H9 (cell line): ENCODE data around the gene LPCAT3. TPM values are rescaled to one million over a fixed set of nuclear protein-coding genes. Genes with fewer than 3 reads are reported as not detected.

Experiments
- DNase-seq: peaks from one replicate; pipeline ENCODE4 v3.0.0-alpha.2; 2017
- H2AFZ ChIP-seq: one replicate; pipeline ENCODE4 v1.6.1; 2013; ENCODE audit warnings: mild to moderate bottlenecking, low read length, control low read depth, moderate library complexity
- H2AK5ac ChIP-seq: 2 replicates; pipeline ENCODE4 v1.6.1; 2013; ENCODE audit warnings: low read length, control low read depth, mixed read lengths; ENCODE audit not compliant: insufficient read length
- H2BK120ac ChIP-seq: one replicate; pipeline ENCODE4 v1.6.1; 2013; ENCODE audit warnings: low read depth, mild to moderate bottlenecking, low read length, control low read depth, inconsistent platforms; ENCODE audit not compliant: poor library complexity, severe bottlenecking
- H2BK12ac ChIP-seq: 2 replicates; pipeline ENCODE4 v1.6.1; 2013; ENCODE audit warnings: low read length, control low read depth, mixed read lengths, low read depth; ENCODE audit not compliant: insufficient read length
- H2BK15ac ChIP-seq: 2 replicates; pipeline ENCODE4 v1.6.1; 2013; ENCODE audit warnings: low read depth, low read length, control low read depth
- H2BK20ac ChIP-seq: one replicate; pipeline ENCODE4 v1.6.1; 2013; ENCODE audit warnings: low read depth, mild to moderate bottlenecking, low read length, control low read depth, inconsistent platforms; ENCODE audit not compliant: poor library complexity, severe bottlenecking
- H2BK5ac ChIP-seq: 2 replicates; pipeline ENCODE4 v1.6.1; 2013; ENCODE audit warnings: low read length, control low read depth, mixed read lengths; ENCODE audit not compliant: insufficient read length
- H3K14ac ChIP-seq: 2 replicates; pipeline ENCODE4 v1.6.1; 2013; ENCODE audit warnings: low read length, control low read depth; ENCODE audit not compliant: insufficient read depth
- H3K18ac ChIP-seq: 2 replicates; pipeline ENCODE4 v1.6.1; 2013; ENCODE audit warnings: low read depth, mild to moderate bottlenecking, mixed read lengths, low read length, control low read depth; ENCODE audit not compliant: insufficient read length
- H3K23ac ChIP-seq: 2 replicates; pipeline ENCODE4 v1.6.1; 2013; ENCODE audit warnings: low read length, control low read depth, mixed read lengths, low read depth; ENCODE audit not compliant: insufficient read length
- H3K23me2 ChIP-seq: 2 replicates; pipeline ENCODE4 v1.6.1; 2013; ENCODE audit warnings: low read depth, mild to moderate bottlenecking, mixed read lengths, low read length, control low read depth; ENCODE audit not compliant: insufficient read length, poor library complexity, severe bottlenecking
- H3K27ac ChIP-seq: 2 replicates; pipeline ENCODE4 v1.5.1; 2013; ENCODE audit warnings: low read length, control low read depth, mixed read lengths, low read depth; ENCODE audit not compliant: insufficient read length
- H3K27me3 ChIP-seq: 2 replicates; pipeline ENCODE4 v1.6.1; 2013; ENCODE audit warnings: low read length, control low read depth, inconsistent platforms; ENCODE audit not compliant: insufficient read depth
- H3K4ac ChIP-seq: 2 replicates; pipeline ENCODE4 v1.6.1; 2013; ENCODE audit warnings: low read depth, mild to moderate bottlenecking, control low read depth, inconsistent platforms, low read length, moderate library complexity
- H3K4me1 ChIP-seq: 2 replicates; pipeline ENCODE4 v1.6.1; 2013; ENCODE audit warnings: low read length, control low read depth, inconsistent platforms; ENCODE audit not compliant: insufficient read depth
- H3K4me2 ChIP-seq: 2 replicates; pipeline ENCODE4 v1.6.1; 2013; ENCODE audit warnings: low read length, control low read depth, mixed read lengths; ENCODE audit not compliant: insufficient read length, insufficient read depth
- H3K56ac ChIP-seq: 2 replicates; pipeline ENCODE4 v1.6.1; 2013; ENCODE audit warnings: low read depth, mild to moderate bottlenecking, mixed read lengths, low read length, control low read depth; ENCODE audit not compliant: insufficient read length
- H3K79me1 ChIP-seq: 2 replicates; pipeline ENCODE4 v1.6.1; 2013; ENCODE audit warnings: low read depth, mild to moderate bottlenecking, moderate library complexity, low read length, control low read depth, inconsistent platforms; ENCODE audit not compliant: insufficient read depth, poor library complexity, severe bottlenecking
- H3K79me2 ChIP-seq: 2 replicates; pipeline ENCODE4 v1.6.1; 2013; ENCODE audit warnings: low read length, control low read depth, inconsistent platforms; ENCODE audit not compliant: insufficient read depth
- H3K9ac ChIP-seq: 2 replicates; pipeline ENCODE4 v1.6.1; 2013; ENCODE audit warnings: low read length, control low read depth, mixed read lengths; ENCODE audit not compliant: insufficient read length; ENCODE audit errors: extremely low read depth
- H3K9me3 ChIP-seq: one replicate; pipeline ENCODE4 v1.6.1; 2013; ENCODE audit warnings: low read depth, low read length, inconsistent platforms; ENCODE audit not compliant: control insufficient read depth
- H3T11ph ChIP-seq: one replicate; pipeline ENCODE4 v1.6.1; 2013; ENCODE audit warnings: mild to moderate bottlenecking, low read length, control low read depth, inconsistent platforms
- H4K20me1 ChIP-seq: one replicate; pipeline ENCODE4 v1.6.1; 2013; ENCODE audit not compliant: control insufficient read depth, insufficient read length, insufficient read depth
- H4K5ac ChIP-seq: 2 replicates; pipeline ENCODE4 v1.6.1; 2013; ENCODE audit warnings: low read depth, mild to moderate bottlenecking, mixed read lengths, low read length, control low read depth; ENCODE audit not compliant: insufficient read length
- H4K8ac ChIP-seq: replicated peaks from 2 replicates; pipeline ENCODE4 v1.6.1; 2013; ENCODE audit warnings: low read length, control low read depth, mixed read lengths, low read depth; ENCODE audit not compliant: insufficient read length
- H4K91ac ChIP-seq: 2 replicates; pipeline ENCODE4 v1.6.1; 2013; ENCODE audit warnings: low read depth, mild to moderate bottlenecking, moderate library complexity, mixed read lengths, low read length, control low read depth; ENCODE audit not compliant: insufficient read length
- H3K27ac Mint-ChIP-seq, 3 experiments: 2 replicates in 2 of 3; 3 replicates in 1 of 3; pipeline ENCODE4 v1.8.0; 2020 to 2021; ENCODE audit warnings: mixed read lengths in 3 of 3, mild to moderate bottlenecking in 1 of 3, moderate library complexity in 1 of 3
- H3K27me3 Mint-ChIP-seq: 2 replicates; pipeline ENCODE4 v1.8.0; 2021; ENCODE audit warnings: low read depth, mild to moderate bottlenecking, moderate library complexity, mixed read lengths
- H3K36me3 Mint-ChIP-seq, 3 experiments: 2 replicates in 2 of 3; 3 replicates in 1 of 3; pipeline ENCODE4 v1.8.0; 2020 to 2021; ENCODE audit warnings: low read depth in 3 of 3, mixed read lengths in 3 of 3; ENCODE audit not compliant: insufficient read depth in 1 of 3
- H3K4me1 Mint-ChIP-seq, 2 experiments: 2 replicates each; pipeline ENCODE4 v1.8.0; 2020; ENCODE audit warnings: mixed read lengths in 2 of 2
- H3K4me3 Mint-ChIP-seq, 2 experiments: 2 replicates in 1 of 2; 3 replicates in 1 of 2; pipeline ENCODE4 v1.8.0; 2020 to 2021; ENCODE audit warnings: mild to moderate bottlenecking in 2 of 2, mixed read lengths in 2 of 2, moderate library complexity in 1 of 2
- H3K9me3 Mint-ChIP-seq, 2 experiments: 2 replicates in 1 of 2; 3 replicates in 1 of 2; pipeline ENCODE4 v1.8.0; 2020; ENCODE audit warnings: mild to moderate bottlenecking in 2 of 2, mixed read lengths in 2 of 2, moderate library complexity in 1 of 2
- CTCF ChIP-seq: fragments of 200-600 bp; sonication (generic); conservative IDR thresholded peaks from 3 replicates; pipeline ENCODE4 v1.8.0; 2021; ENCODE audit warnings: antibody characterized with exemption, mild to moderate bottlenecking
- WGBS: extraction: QIAGEN DNeasy Blood & Tissue Kit; methylation state at CpG from one replicate; pipeline ENCODE4 v1.1.7; 2013; ENCODE audit warnings: missing lambda C conversion rate, low lambda C conversion rate, mixed read lengths; ENCODE audit not compliant: insufficient read length; ENCODE audit errors: extremely low coverage; 5-methylcytosine and 5-hydroxymethylcytosine counted together
- total RNA-seq: library from RNA; stranded (reverse); gene quantifications from 2 replicates; pipeline ENCODE4 v1.2.1, GENCODE V29; 2021

The LPCAT3 gene
- total RNA-seq, 1 experiment from 2014 or later, result 47.7 TPM

GRCh38 chr12:6963791-6964413, 54.4 kb downstream of the LPCAT3 start:
- H3K4me3 Mint-ChIP-seq, result peak overlapping the region in 1 of 2 experiments; percentile 82; a peak in 3 of 5 replicates
- no peak overlapping the region for H2BK120ac ChIP-seq
- H3K9ac ChIP-seq, result peak overlapping the region; percentile 48
- H2BK20ac ChIP-seq, result no peak overlapping the region
- H4K8ac ChIP-seq, result no peak overlapping the region
- peaks cover 2% of the 10 kb centered on the region; the same call in 1 of the 2 replicates for H3K79me2 ChIP-seq
- H3K23ac ChIP-seq, result no peak overlapping the region
- H3K9me3 ChIP-seq, result no peaks in the 10 kb centered on the region
- no peak overlapping the region for H2AFZ ChIP-seq
- peaks cover 4% of the 10 kb centered on the region for H3K79me1 ChIP-seq
- H3K27ac ChIP-seq, result peak overlapping the region; percentile 34
- TF ChIP-seq CTCF, result no peak
- no peak overlapping the region for H3T11ph ChIP-seq
- peak overlapping the region; percentile 39 for H3K18ac ChIP-seq
- H2BK12ac ChIP-seq, result no peak overlapping the region
- H3K27ac Mint-ChIP-seq, result peak overlapping the region; percentile 59 to 92 (median 92); a peak in 5 of 7 replicates
- no peak overlapping the region for H4K5ac ChIP-seq
- no CpG with 5 or more reads among the region's 17 CpGs for WGBS
- H3K23me2 ChIP-seq, result peaks cover 17% of the 10 kb centered on the region
- peaks cover 2% of the 10 kb centered on the region for H4K20me1 ChIP-seq
- H3K27me3 ChIP-seq, result no peaks in the 10 kb centered on the region
- DNase-seq, result peak; percentile 49
- H3K9me3 Mint-ChIP-seq, result no peaks in the 10 kb centered on the region; a peak in 1 of 5 replicates
- H3K36me3 Mint-ChIP-seq, result peaks cover 31 to 48% (median 37%) of the 10 kb centered on the region in 3 experiments
- peaks cover 6% of the 10 kb centered on the region; the same call in 1 of the 2 replicates for H3K4me1 ChIP-seq
- H2BK15ac ChIP-seq, result no peak overlapping the region
- H2AK5ac ChIP-seq, result no peak overlapping the region
- peaks cover 50 to 64% of the 10 kb centered on the region in 2 experiments for H3K4me1 Mint-ChIP-seq
- H3K4ac ChIP-seq, result no peak overlapping the region
- no peak overlapping the region for H3K56ac ChIP-seq
- H4K91ac ChIP-seq, result no peak overlapping the region
- no peak overlapping the region for H2BK5ac ChIP-seq
- peak overlapping the region; percentile 72 for H3K4me2 ChIP-seq
- H3K14ac ChIP-seq, result peak overlapping the region; percentile 61
- no peaks in the 10 kb centered on the region for H3K27me3 Mint-ChIP-seq
